OCI-M1 (cell line): ENCODE measurements around the gene CKAP5.
A peak's percentile ranks its signal among the peaks of the same experiment; 100 is the strongest.

Experiments used
- DNase-seq: peaks from one replicate; lab custom pipeline; 2025; lab: John Stamatoyannopoulos, UW

Gene CKAP5

DNA sequence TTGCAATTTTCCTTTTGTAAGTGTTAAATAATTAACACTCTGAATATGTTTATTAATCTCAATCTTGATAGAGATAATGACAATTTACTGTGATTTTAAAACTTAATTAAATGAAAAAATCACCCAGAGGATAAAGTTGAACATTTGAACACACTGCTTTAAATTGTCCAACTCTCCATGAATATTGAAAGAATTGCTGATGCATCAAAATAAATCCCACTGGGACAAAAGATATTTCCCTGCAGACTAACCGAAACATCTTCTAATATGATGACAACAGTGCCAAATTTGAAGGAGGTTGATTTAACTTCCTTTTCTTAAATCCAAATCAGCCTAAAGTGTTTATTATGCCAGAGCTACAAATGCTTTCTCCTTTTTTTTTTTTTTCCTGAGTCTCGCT, 79.4 kb downstream of the CKAP5 start:
- DNase-seq = no peak

- no peak for DNase-seq
These were observed 83.8 kb downstream of the CKAP5 start for GRCh38 chr11:46762248-46762647.

DNA sequence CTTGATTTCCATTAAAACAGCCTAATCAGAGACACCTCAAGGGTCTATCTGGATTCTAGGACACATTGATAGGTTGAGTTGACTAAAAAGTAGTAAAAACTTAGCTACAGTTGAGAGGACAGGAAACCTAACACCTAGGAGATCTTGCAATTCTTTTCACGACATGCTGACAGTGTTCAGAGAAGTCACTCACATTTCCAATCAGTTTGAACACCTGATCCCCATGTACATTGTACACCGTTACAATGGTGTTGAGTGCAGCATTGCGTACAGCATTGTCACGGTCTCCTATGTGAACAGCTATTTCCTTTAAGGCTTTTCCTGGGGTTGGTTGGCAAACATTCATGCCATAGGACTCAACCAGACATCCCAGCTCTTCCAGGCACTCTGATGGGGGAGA, 84.3 kb downstream of the CKAP5 start:
- DNase-seq = no peak

GRCh38 chr11:46760429-46761128, 85.5 kb downstream of the CKAP5 start:
- DNase-seq = no peak

DNA sequence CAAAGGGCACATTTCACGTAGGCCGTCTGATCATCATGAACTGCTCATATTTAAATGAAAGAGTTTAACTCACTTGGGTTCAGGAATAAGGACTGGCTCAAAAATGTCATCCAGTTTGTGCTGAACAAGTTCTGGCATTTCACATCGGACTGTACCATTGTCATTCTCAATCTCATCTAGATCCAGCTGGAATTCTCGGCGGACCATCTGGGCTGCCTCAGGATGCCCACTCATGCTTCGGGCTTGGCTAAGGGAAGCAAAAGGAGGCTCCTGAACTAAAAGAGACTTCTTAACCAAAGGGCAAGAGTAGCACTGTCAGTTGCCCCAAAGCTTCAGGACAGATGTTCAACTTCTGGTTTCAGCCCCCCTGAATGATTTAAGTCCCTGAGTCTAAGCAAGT, 86.9 kb downstream of the CKAP5 start:
- DNase-seq = no peak

DNA sequence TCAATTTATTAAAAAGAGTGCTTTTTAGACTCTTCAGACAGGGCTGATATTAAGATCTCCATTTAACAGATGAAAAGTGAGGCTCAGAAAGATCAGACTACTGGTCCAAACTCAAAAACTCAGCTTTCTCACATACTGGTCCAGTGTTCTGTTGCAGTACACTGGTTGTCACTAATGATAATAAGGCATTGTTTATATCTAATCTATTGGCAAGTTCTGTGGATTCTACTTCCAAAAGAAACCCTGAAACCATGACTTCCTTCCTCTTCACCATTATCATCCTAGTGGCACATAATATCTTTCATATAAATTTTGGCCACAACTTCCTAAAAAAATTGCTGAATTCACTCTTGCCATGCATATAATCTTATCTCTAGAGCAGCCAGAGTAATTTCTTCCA, 90.1 kb downstream of the CKAP5 start:
- peak; percentile 81 for DNase-seq

DNA sequence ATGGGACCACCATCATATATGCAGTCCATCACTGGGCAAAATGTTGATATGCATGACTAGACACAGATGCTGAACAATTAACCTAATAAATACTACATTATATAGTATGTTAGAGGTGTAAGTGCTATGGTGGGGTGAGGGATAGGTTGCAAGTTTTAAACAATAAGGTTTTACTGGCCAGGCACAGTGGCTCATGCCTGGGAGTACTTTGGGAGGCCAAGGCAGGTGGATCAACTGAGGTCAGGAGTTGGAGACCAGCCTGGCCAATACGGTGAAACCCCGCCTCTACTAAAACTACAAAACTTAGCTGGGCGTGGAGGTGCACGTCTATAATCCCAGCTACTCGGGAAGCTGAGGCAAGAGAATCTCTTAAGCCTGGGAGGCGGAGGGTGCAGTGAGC, 98.9 kb downstream of the CKAP5 start:
- no peak for DNase-seq

- DNase-seq = no peak
These were observed 100.1 kb downstream of the CKAP5 start for GRCh38 chr11:46745995-46746394.

DNA sequence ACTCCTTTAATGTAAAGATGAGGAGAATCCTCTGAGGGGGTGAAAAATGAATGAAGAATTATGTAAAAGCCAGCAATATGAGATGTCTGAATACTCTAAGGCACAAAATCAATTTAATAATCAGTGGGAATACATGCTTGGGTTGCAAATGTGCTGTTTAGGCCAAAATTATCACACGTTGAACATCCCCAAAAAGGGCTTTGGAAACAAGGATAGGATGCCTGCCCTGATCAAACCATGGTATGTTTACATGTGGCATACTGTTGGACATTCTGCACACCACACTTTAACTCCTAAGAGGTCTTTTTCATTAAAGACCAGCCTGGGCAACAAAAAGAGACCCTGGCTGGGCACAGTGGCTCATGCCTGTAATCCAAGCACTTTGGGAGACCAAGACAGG, 100.8 kb downstream of the CKAP5 start:
- no peak for DNase-seq

GRCh38 chr11:46743693-46744339, 102.3 kb downstream of the CKAP5 start:
- no peak for DNase-seq

DNA sequence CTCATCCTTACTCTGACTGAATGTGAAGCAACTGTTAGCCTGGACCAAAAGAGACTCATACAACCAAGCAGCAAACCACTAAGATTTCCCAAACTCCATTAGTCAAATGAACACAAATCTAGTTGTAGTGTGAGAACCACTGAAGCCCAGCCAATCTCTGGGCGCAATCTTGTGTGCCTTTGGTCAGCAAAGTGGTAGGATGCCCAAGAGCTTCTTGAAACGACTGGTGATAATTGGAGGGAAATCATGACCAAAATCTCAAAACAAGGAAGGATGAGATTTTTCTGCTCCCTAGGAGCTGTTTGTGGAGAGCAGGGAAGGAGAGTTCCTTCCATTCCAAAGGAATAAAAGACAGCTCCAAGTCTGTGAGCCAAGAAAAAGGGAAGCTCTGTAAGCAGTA, 103.0 kb downstream of the CKAP5 start:
- no peak for DNase-seq

DNA sequence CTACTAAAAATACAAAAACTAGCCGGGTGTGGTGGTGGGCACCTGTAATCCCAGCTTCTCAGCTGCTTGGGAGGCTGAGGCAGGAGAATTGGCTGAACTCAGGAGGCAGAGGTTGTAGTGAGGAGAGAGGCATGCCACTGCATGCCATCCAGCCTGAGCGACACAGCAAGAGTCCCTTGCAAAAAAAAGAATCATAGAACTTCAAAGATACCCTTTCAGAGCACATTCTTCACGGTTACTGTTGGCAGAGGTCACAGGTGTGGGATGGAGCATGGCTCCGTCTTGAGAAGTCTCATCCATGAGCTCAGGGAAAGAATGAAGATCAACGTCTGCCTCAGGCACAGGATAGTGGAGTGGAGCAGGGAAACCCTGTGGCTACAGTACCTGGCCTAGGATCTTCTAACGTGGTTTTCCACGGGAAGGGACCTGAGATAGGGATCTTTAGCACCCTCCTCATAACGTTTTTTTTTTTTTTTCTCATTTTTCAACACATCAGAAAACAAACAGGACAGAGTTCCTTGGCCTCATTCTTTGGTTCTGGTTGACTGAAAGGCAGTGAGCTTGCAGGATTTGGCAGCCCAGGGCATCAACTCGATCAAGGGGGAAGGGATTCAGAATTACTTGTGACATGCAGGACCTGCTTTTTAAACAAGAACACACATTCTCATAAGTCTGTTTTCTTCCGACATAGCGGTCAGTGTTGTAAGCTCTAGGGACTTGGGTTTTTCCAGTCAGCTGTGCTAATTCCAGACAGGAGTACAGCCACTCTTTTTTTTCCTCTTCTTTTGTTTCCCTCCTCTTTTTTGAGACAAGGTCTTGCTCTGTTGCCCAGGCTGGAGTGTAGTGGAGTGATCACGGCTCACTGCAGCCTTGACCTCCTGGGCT, 104.2 kb downstream of the CKAP5 start:
- DNase-seq = no peak

- no peak for DNase-seq
These were observed 107.2 kb downstream of the CKAP5 start for GRCh38 chr11:46738887-46739286.

DNA sequence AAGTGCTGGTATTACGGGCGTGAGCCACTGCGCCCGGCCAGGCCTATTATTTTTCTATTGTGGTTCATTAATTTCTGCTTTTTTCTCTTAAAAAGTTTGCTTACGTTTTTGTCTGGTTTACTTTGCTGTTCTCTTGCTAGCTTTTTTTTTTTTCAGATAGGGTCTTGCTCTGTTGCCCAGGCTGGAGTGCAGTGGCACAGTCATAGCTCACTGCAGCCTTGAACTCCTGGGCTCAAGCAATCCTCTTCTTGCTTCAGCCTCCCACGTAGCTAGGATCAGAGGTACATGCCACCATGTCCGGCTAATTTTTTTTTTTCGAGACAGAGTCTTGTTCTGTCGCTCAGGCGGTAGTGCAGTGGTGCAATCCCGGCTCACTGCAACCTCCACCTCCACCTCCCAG, 108.4 kb downstream of the CKAP5 start:
- no peak for DNase-seq

GRCh38 chr11:46736615-46737014, 109.5 kb downstream of the CKAP5 start:
- DNase-seq = no peak

DNA sequence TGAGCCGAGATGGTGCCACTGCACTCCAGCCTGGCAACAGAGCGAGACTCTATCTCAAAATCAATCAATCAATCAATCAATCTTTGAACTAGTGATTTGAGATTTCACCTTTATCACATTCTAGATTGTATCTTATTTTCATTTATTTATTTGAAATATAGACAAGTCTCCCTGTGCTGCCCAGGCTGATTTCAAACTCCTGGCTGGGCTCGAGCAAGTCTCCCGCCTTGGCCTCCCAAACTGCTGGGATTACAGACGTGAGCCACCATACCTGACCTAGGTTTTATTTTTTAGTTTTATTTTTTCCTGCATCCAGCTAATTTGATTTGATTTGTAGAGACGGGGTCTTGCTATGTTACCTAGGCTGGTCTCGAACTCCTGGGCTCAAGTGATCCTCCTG, 109.9 kb downstream of the CKAP5 start:
- DNase-seq = no peak

DNA sequence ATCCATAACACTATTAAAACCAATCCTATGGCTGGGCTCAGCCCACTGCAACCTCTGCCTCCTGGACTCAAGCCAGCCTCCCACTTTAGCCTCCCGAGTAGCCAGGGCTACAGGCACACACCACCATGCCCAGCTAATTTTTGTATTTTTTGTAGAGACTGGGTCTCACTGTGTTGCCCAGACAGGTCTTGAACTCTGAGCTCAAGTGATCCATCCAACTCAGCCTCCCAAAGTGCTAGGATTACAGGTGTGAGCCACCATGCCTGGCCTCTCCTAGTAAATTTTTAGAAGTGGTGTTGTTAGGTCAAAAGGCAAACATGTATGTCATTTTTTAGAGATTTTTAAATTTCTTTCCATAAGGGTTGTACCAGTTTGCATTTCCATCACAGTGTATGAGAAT, 112.8 kb downstream of the CKAP5 start:
- DNase-seq = no peak

DNA sequence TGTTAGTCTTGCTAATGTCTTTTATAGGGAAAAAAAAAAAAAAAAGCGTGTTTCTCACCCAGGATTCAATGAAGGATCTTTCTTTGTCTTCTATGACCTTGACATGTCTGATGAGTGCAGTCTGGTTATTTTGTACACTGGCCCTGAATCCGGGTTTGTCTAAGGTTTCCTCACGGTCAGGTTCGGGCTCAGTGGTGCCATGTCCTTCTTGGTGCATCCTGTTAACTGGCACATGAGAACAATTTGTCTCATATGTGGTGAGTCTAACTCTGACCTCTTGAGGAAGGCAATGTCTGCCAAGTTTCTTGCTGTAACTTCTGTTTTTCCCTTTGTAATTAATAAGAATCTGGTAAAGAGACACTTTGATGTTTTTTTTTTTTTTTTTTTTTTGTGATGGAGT, 114.5 kb downstream of the CKAP5 start:
- no peak for DNase-seq

DNA sequence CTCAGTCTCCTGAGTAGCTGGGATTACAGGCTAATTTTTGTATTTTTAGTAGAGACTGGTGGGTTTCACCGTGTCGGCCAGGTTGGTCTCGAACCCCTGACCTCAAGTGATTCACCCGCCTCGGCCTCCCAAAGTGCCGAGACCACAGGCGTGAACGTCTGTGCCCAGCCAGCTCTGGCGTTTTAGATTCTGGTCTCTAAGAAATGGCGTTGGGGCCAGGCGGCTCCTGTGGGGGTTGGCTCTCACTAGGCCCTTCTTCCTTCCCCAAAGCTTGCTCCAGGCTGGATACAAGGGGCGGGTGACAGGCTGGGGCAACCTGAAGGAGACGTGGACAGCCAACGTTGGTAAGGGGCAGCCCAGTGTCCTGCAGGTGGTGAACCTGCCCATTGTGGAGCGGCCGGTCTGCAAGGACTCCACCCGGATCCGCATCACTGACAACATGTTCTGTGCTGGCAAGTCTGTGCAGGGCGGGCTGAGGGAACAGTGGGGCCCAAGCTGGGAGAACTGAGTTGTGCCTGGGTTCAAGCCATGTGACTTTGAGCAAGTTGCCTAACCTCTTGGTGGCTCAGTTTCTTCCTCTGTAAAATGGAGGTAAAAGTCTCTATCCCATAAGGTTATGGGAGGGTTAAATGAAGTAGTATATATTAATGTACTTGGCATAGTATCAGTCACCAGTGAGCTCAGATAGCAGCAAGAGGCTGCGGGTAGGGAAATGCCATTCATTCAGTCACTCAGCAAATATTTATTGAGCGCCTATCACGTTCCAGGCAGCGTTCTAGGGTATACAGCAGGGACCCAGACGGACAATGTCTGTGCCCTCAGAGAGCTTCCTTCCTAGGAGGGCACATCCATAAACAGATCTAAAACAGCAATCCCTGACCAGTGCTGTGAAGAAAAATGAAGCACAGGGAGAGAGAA, 116.7 kb downstream of the CKAP5 start:
- DNase-seq = no peak

DNA sequence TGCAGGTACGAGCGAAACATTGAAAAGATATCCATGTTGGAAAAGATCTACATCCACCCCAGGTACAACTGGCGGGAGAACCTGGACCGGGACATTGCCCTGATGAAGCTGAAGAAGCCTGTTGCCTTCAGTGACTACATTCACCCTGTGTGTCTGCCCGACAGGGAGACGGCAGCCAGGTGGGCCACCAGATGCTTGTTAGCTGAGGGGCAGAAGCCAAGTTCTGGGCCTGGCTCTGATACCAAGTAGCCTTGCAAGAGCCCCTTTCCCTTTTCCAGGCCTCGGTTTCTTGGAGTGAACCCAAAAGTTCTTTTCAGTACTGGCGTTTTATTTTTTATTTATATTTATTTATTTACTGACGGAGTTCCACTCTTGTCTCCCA, 117.4 kb downstream of the CKAP5 start:
- DNase-seq = no peak

DNA sequence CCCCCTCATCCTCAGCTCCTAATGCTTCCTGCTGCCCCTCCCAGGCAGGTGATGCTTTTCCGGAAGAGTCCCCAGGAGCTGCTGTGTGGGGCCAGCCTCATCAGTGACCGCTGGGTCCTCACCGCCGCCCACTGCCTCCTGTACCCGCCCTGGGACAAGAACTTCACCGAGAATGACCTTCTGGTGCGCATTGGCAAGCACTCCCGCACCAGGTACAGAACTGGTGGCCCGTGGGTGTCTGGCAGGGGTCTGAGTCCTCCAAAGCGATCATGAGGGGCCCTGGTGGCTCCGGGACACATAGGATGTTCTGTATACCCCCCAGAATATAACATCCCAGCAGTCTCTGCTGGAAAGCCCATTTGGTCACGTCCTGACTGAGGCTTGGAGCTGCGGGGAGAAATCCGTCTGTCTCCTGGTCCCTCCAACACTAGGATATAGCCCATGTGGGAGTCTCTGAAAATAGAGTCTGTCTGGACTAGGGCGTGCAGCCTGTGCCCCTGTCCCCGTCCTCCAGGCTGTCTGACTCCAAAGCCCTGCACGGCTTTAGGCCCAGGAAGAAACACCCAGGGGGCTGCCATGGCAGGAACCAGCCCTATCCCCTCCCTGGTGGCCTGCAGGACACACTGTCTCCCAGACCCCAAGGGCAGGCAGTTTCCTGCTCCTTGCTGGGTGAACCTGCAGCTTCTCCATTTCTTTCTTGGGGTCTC, 118.0 kb downstream of the CKAP5 start:
- no peak for DNase-seq
